Erythroblast (primary cell): Measurements from ENCODE around the gene PARK7.

Experiments
- GATA1 ChIP-seq: IDR thresholded peaks from 2 replicates; pipeline ENCODE4 v1.6.1; 2011; ENCODE audit warnings: low read depth, mild to moderate bottlenecking, control low read depth, low read length, moderate library complexity
- POLR2A ChIP-seq: IDR thresholded peaks from 2 replicates; pipeline ENCODE4 v1.6.1; 2011; ENCODE audit warnings: mild to moderate bottlenecking, low read length

GRCh38 chr1:7940745-7941436 lies 20.6 kb upstream of the PARK7 start, which contains the start of gene TNFRSF9:
- TF ChIP-seq POLR2A (no peak), GATA1 (no peak)
